Measurements from ENCODE around the gene TMEM223.
"Not testable (repeated sequence)": the region's sequence is repeated elsewhere in the genome, so short reads cannot be mapped to it uniquely, and the experiment has no call there.

The TMEM223 gene

GRCh38 chr11:62830904-62831519 lies 39.2 kb upstream of the TMEM223 start:
- TF ChIP-seq ZFX (IDR thresholded peaks at IDR 0.05; ENCODE audit: borderline replicate concordance) (no peak), CTCF (IDR thresholded peaks at IDR 0.05) (no peak)
- H3K27ac ChIP-seq, result peak overlapping the region; percentile 80

GRCh38 chr11:62828130-62828529 lies 36.3 kb upstream of the TMEM223 start:
- not testable (repeated sequence) for H3K27ac ChIP-seq

DNA sequence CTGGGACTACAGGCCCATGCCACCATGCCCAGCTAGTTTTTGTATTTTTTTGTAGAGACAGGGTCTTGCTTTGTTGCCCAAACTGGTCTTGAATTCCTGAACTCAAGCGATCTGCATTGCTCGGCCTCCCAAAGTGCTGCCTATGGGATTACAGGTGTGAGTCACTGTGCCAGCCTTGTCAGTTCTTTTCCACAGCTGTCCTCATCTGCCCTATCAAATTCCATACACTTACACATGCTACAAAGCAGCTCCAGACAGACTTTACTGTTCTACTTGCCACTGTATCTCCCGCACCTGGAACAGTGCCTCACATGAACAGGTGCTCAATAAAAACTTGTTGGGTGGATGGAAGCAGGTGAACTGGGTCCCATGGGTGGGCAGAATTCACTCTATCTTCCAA lies 31.9 kb upstream of the TMEM223 start:
- no peak overlapping the region for H3K27ac ChIP-seq
- no peak for TF ChIP-seq CTCF (IDR thresholded peaks at IDR 0.05)
- no peak for TF ChIP-seq ZFX (IDR thresholded peaks at IDR 0.05; ENCODE audit: borderline replicate concordance)

- H3K27ac ChIP-seq, result no peak overlapping the region
- TF ChIP-seq CTCF (IDR thresholded peaks at IDR 0.05) (no peak), ZFX (IDR thresholded peaks at IDR 0.05; ENCODE audit: borderline replicate concordance) (no peak)
Measured at GRCh38 chr11:62817129-62817528, 25.3 kb upstream of the TMEM223 start.

DNA sequence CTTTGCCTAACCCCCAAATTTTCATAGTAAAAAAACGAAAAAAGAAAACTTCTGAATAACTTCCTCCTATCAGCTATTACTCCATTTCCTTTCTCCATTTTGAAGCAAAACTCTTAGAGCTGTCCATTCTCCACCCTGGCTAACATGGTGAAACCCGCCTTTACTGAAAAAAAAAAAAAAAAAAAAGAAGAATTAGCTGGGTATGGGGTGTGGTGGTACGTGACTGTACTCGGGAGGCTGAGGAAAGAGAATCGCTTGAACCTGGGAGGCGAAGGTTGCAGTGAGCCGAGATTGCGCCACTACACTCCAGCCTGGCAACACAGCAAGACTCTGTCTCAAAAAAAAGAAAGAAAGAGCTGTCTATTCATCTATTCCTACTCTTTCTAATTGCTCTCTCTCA lies 24.8 kb upstream of the TMEM223 start:
- TF ChIP-seq ZFX (IDR thresholded peaks at IDR 0.05; ENCODE audit: borderline replicate concordance) (no peak), CTCF (IDR thresholded peaks at IDR 0.05) (no peak)
- H3K27ac ChIP-seq, result no peak overlapping the region

DNA sequence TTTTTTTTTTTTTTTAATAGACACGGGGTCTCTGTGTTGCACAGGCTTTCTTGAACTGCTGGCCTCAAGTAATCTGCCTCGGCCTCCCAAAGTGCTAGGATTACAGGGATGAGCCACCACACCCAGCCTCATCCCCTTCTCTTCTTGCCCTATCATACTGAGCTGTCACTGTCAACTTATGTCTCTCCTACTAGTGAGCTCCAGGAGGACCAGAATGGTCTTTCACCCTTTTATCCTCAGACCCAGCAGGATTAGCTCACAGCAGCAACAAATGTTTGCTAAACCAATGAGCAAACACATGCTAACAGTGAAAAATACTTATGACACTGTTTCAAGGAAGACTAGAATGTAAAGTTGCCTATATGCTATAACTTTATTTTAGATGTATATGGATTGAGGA lies 19.9 kb upstream of the TMEM223 start:
- TF ChIP-seq CTCF (IDR thresholded peaks at IDR 0.05) (no peak), ZFX (IDR thresholded peaks at IDR 0.05; ENCODE audit: borderline replicate concordance) (no peak)
- H3K27ac ChIP-seq, result peak overlapping the region; percentile 18; the same call in 1 of the 2 replicates

GRCh38 chr11:62810748-62811147 lies 18.9 kb upstream of the TMEM223 start:
- TF ChIP-seq ZFX (IDR thresholded peaks at IDR 0.05; ENCODE audit: borderline replicate concordance), result no peak
- TF ChIP-seq CTCF (IDR thresholded peaks at IDR 0.05), result no peak
- peak overlapping the region; percentile 18; the same call in 1 of the 2 replicates for H3K27ac ChIP-seq

DNA sequence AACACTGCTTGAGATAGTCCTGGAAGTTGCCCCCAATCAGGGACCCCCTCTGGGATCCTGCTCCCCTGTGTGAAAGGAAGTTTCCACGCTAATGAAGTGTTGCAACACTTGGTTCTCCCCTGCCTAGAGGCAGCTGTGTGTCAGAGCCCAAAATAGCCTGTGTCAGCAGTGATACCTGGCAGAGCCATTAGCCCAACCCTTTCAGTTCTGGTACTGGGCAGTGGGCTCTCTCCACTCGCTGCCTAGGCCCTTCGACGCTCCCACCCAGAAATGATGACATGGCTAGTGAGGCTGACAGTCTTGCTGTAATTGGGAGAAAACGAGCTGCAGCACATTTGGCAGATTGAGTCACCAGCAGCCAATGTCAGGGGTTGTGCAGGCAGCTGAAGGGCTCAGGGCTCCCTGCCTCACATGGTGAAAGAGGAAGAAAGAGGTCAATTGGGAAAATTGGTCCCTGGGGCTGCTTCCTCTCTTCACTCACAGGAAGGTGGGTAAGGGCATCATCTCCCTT lies 14.9 kb upstream of the TMEM223 start:
- peak overlapping the region; percentile 71 for H3K27ac ChIP-seq
- TF ChIP-seq ZFX (IDR thresholded peaks at IDR 0.05; ENCODE audit: borderline replicate concordance) (no peak), CTCF (IDR thresholded peaks at IDR 0.05) (no peak)
